Limb (tissue), 2 donors: ENCODE measurements around the gene TNFAIP3.

ENCODE experiments used
- DNase-seq, 2 donors: peaks; one replicate each; pipeline ENCODE4 v3.0.0-alpha.2; 2016; ENCODE audit errors: extremely low spot score in 2 of 2

TNFAIP3 gene

GRCh38 chr6:137901454-137901853 is 34.4 kb downstream of the TNFAIP3 start:
- DNase-seq, result no peak

DNA sequence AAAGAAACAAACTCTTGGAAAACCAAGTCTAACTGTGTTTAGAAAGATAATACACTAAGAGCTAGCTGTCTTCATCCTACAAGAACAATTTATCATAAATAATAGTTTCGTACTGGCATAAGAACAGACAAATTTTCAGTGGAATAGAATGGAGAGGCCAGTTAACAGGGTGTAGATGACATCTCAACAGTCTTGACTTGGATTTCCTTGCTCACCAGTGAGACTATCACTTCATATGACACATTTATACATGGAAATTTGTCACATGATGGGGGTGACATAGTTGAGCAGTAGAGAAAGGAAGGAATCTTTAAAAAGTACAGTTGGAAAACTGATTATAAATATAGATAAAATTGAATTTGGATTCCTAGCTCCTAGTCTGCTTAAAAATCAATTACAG is 35.6 kb downstream of the TNFAIP3 start:
- DNase-seq, result no peak

DNA sequence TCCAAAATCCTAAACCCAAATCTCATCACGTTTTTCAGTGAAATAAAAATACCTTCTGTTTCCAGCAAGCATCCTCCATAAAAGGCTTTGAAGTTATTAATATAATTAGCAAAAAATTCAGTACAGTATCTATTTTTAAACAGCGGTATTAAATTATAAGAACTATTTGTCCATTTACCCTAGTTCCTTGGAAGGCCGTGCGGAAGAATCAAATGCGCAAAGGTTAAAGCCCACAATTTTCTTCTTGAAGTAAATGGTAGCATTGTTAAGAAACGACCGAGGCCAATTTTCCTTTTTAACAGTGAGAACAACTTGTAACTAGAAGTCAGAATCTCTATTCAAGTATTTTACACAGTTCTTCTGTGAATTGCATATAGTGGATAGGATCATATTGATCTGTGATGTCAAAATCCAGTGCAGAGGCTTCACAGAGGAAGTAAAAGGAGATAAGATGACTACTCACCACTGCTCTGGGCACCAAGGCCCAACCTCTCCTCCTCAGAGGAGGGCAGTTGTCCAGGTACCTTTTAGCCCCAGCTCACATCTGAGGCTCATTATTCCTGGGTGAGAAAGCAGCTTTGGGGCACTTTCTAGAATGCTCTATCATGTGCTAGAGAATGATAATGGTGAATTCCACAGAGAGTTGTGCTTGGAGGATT is 36.3 kb downstream of the TNFAIP3 start:
- no peak for DNase-seq

DNA sequence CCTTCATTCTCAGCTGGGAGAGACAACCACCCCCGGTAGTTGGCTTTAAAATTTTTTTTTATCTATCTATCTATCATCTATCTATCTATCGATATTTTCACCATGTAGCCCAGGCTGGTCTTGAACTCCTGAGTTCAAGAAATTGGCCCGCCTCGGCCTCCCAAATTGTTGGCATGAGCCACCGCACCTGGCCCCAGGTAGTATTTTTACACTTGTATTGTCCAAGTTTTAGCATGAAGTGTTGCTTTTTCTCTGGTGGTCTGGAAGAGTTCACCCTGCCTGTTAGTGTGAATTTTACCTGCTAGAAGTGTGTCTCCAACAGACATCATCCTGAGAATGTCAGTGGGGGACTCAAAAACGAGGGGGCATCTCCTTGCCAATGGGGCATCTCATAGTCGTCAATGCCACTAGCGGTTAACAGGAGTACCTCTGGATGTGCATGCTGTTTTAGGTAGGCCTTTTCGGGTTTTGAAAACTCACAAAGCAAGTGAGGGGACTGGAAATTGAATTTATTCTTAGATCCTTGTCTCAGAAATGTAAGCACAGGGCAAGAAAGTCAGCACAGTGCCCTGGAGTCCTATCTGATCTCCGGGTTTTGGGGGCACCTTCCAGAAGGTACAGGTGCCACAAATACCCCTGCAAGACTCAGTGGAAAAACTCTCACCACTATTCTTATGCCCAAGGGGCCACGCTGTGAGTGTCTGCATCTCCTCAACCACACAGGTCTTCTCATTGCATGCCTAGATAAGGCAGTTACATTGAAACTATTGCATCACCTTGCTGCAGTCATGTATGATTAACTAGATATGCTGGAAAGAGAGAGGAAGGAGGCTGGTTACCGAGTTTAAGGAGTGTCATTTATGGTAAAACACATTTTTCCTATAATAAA is 37.1 kb downstream of the TNFAIP3 start:
- no peak for DNase-seq

DNA sequence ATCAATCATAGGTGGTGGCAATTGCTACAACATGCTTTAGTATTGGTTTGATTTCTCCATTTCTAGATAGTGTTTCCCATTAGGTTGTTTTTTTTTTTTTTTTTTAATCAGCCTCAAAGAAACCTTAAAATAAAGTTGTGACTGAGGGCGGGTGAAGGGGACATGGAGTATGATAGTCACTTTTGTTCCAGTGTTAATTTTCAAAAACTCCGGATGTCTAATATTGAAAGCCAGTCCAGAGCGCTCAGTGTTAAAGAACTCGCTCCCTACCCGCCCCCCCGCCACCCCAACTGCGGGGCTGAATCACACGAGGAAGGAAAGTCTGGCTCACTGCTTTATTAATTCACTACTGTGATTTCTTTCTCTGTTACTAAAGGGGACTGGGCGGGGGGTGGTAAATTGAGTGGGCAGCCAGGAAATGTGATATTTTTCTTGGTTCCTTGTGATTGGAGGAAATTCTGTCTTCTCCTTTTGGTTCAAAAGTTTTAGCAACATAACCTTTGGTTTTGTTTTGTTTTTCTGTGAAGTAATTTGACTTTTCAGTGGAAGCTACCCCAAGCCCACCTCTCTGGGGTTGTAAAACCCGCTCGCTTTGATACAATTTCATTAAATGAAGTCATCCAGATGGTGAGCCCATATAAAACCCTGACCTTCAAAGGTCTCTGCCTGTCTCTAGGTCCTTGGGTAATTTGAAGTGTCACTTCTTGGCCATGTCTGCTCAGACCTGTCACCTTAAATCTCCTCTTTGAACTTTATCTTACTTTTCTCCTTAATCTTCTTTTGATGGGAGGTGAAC is 38.0 kb downstream of the TNFAIP3 start:
- no peak for DNase-seq

GRCh38 chr6:137906020-137906472 is 39.0 kb downstream of the TNFAIP3 start:
- DNase-seq, result no peak

DNA sequence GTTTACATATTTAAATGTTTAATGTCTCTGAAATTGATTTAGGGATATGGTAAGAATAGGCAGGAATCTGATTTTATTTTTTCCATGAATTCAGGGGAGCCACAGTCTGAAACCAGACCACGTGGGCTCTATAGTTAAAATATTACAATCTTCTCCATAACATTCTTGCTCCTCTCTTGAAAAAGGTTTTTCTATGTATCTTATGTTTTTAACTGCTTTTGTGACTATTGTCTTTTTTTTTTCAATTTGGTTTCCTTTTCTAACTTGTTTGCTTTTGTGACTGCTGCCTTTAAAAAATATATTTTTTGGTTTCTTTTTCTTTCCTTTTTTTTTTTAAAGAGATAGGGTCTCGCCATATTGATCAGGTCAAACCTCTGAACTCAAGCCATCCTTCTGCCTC is 40.1 kb downstream of the TNFAIP3 start:
- DNase-seq, result no peak

DNA sequence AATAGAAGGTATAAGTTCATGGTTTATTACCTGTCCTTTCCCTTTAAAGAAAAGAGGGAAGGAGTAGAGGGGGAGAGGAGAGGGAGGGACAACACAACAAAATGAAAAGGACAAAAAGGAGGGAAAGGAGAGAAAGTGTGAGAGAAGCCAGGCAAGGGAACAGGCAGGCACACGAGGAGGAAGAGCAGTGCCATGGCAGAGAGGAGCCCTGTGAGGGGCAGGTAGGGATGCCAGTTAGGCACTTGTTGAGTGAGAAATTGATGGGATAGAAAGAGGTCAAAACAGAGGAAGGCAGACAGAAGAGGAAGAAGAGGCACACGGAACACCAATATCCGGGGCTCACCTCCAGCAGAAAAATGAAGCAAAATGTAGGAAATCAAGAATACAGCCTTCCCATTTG is 42.5 kb downstream of the TNFAIP3 start:
- no peak for DNase-seq

- DNase-seq, result no peak
Measured at GRCh38 chr6:137910424-137910834, 43.4 kb downstream of the TNFAIP3 start.

GRCh38 chr6:137910843-137911456 is 43.9 kb downstream of the TNFAIP3 start:
- DNase-seq, result no peak

DNA sequence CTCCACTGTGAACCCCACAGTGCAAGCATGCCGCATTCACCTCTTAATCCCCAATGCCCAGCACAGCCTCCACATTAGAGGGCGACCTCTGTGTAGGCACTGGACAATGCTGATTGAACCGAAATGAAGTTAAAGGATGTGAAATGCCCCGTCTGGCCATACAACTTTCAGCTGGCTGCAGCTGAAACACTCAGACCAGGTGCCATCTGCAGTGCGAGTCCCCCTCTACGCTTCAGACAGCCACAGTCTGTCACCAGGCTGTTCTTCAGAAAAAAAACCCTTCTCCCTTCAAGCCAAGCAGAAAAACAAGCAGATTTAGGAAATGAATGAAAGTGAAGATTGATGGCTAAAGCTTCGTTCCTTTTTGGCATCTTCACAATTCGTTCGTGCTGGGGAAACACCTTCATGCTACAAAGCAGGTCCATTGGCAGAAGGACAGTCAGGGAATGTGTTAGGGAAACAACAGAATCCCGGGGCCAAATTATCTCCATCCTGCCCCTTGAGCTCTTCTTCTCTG is 44.7 kb downstream of the TNFAIP3 start:
- no peak for DNase-seq

GRCh38 chr6:137912813-137913212 is 45.8 kb downstream of the TNFAIP3 start:
- DNase-seq, result no peak

GRCh38 chr6:137913434-137913833 is 46.4 kb downstream of the TNFAIP3 start:
- no peak for DNase-seq

GRCh38 chr6:137913996-137914529 is 47.0 kb downstream of the TNFAIP3 start:
- DNase-seq, result no peak

- DNase-seq, result no peak
Measured at GRCh38 chr6:137914530-137915193, 47.6 kb downstream of the TNFAIP3 start.

- no peak for DNase-seq
Measured at GRCh38 chr6:137915790-137916189, 48.7 kb downstream of the TNFAIP3 start.

GRCh38 chr6:137917551-137918325 is 50.7 kb downstream of the TNFAIP3 start:
- DNase-seq, result no peak

DNA sequence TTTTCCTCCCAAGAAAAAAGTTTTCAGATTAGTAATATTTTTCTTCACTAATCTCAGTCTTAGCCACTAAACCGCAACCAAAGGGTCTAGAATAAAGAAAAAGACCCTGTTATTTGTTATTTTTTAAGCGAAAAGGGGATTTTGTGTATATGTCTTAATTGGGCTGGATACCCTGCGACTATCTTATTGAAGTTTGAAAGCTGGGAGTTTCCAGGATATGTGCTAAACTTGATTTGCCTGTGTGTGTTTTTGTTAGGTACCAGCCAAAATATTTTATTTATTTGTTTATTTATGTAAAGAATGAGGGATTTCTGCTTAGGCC is 52.4 kb downstream of the TNFAIP3 start:
- DNase-seq, result no peak

GRCh38 chr6:137919837-137920730 is 53.0 kb downstream of the TNFAIP3 start:
- DNase-seq, result no peak
